HepG2 (cell line): ENCODE results near the gene ZNF669. TPM values are rescaled to one million over a fixed set of nuclear protein-coding genes. Genes with fewer than 3 reads are reported as not detected.

ENCODE experiments used
- CEBPZ ChIP-seq: IDR thresholded peaks from 2 replicates; pipeline ENCODE4 v1.6.1; 2012; ENCODE audit warnings: low read length, improper control_type of control experiment
- DNMT1 ChIP-seq: sonication (generic); formaldehyde crosslinking; IDR thresholded peaks from 2 replicates; pipeline ENCODE4 v1.5.1; 2020; ENCODE audit warnings: mild to moderate bottlenecking, missing genetic modification reagents
- HIVEP1 ChIP-seq: sonication (generic); formaldehyde crosslinking; IDR thresholded peaks from 2 replicates; pipeline ENCODE4 v1.4.0; 2020; ENCODE audit warnings: mild to moderate bottlenecking, missing genetic modification reagents
- HNF1A ChIP-seq, 2 experiments: sonication (generic) in 1 of 2; formaldehyde crosslinking in 1 of 2; IDR thresholded peaks; 2 replicates each; pipeline versions ENCODE4 v1.4.0 to v1.6.1; 2016 to 2020; ENCODE audit warnings: borderline replicate concordance in 1 of 2, low read depth in 1 of 2, mild to moderate bottlenecking in 1 of 2, missing genetic modification reagents in 1 of 2
- HOXA3 ChIP-seq: sonication (generic); formaldehyde crosslinking; IDR thresholded peaks from 2 replicates; pipeline ENCODE4 v1.5.0; 2020; ENCODE audit warnings: missing genetic modification reagents
- IKZF4 ChIP-seq: sonication (generic); formaldehyde crosslinking; IDR thresholded peaks from 2 replicates; pipeline ENCODE4 v1.5.1; 2020; ENCODE audit warnings: borderline replicate concordance, mild to moderate bottlenecking, low read depth, missing genetic modification reagents; ENCODE audit errors: not compliant biosample characterization
- KLF11 ChIP-seq: IDR thresholded peaks from 2 replicates; pipeline ENCODE4 v1.6.1; 2016; ENCODE audit warnings: missing compliant biosample characterization
- PHF20 ChIP-seq: sonication (generic); formaldehyde crosslinking; IDR thresholded peaks from 2 replicates; pipeline ENCODE4 v1.5.0; 2020; ENCODE audit warnings: mild to moderate bottlenecking, missing genetic modification reagents
- POLR2AphosphoS5 ChIP-seq: IDR thresholded peaks from 2 replicates; pipeline ENCODE4 v1.6.1; 2012; ENCODE audit warnings: low read depth, low read length
- RBAK ChIP-seq: sonication (generic); formaldehyde crosslinking; IDR thresholded peaks from 2 replicates; pipeline ENCODE4 v1.5.1; 2020; ENCODE audit warnings: mild to moderate bottlenecking, missing genetic modification reagents
- SOX13 ChIP-seq, 3 experiments: fragments of 450-650 bp in 1 of 3; sonication (generic) in 1 of 3; formaldehyde crosslinking in 1 of 3; IDR thresholded peaks in 2 of 3; conservative IDR thresholded peaks in 1 of 3; 2 replicates each; pipeline versions ENCODE4 v1.5.0 to v1.6.1; 2016 to 2020; ENCODE audit warnings: antibody characterized with exemption in 1 of 3, mild to moderate bottlenecking in 1 of 3, missing compliant biosample characterization in 1 of 3, missing genetic modification reagents in 1 of 3, moderate library complexity in 1 of 3
- TFAP4 ChIP-seq: sonication (generic); IDR thresholded peaks from 2 replicates; pipeline ENCODE4 v1.6.1; 2016; ENCODE audit warnings: low read depth, borderline replicate concordance
- THAP11 ChIP-seq: IDR thresholded peaks from 2 replicates; pipeline ENCODE4 v1.6.1; 2016; ENCODE audit warnings: missing biosample characterization, missing genetic modification reagents
- UBTF ChIP-seq: sonication (generic); formaldehyde crosslinking; IDR thresholded peaks from 2 replicates; pipeline ENCODE4 v1.4.0; 2020; ENCODE audit warnings: mild to moderate bottlenecking, missing genetic modification reagents
- ZNF772 ChIP-seq: sonication (generic); formaldehyde crosslinking; IDR thresholded peaks from 2 replicates; pipeline ENCODE4 v1.5.0; 2020; ENCODE audit warnings: mild to moderate bottlenecking, missing genetic modification reagents
- ZNF777 ChIP-seq: sonication (generic); formaldehyde crosslinking; IDR thresholded peaks from 2 replicates; pipeline ENCODE4 v1.4.0; 2020; ENCODE audit warnings: missing genetic modification reagents
- polyA plus RNA-seq, 8 experiments: library from polyadenylated mRNA; depleted of rRNA in 3 of 8; stranded (reverse) in 7 of 8; unstranded in 1 of 8; fragments of >200 nt; fragmentation: Illumina TruSeq in 4 of 8; extraction: Trizol in 4 of 8; gene quantifications; 2 replicates each; pipeline versions ENCODE4 v1.2.1 to v1.2.3, GENCODE V29; 2011 to 2016; ENCODE audit warnings: low read depth in 4 of 8, missing spikeins in 1 of 8, mixed read lengths in 1 of 8; ENCODE audit not compliant: insufficient read depth in 1 of 8
- total RNA-seq, 5 experiments: library from RNA; depleted of rRNA; stranded (reverse); fragments of >200 nt; fragmentation: Illumina TruSeq; extraction: Trizol; gene quantifications; 2 replicates each; pipeline ENCODE4 v1.2.3, GENCODE V29; 2016; ENCODE audit warnings: low read depth in 1 of 5

ZNF669 gene
- total and polyA plus RNA-seq, 2 of the 13 experiments (the other 11 are each of a cell fraction or from before 2014, with no cell fraction given), result 3.1 to 14.6 TPM

GRCh38 chr1:247111700-247112478, 7.7 kb upstream of the ZNF669 start (continued):
- TF ChIP-seq CEBPZ, result no peak
- 0 out of 2 replicates have a peak, but pooled peaks have one; percentile 36 for TF ChIP-seq RBAK
- peak; percentile 46; the same call in 1 of the 2 replicates for TF ChIP-seq ZNF772 (CRISPR knock-in tag)
- no peak for TF ChIP-seq HNF1A (IDR thresholded peaks at IDR 0.05; ENCODE audit: low read depth)
- peak; percentile 38 for TF ChIP-seq HNF1A (CRISPR knock-in tag; IDR thresholded peaks at IDR 0.05; ENCODE audit: borderline replicate concordance)
- peak; percentile 71 for TF ChIP-seq PHF20 (CRISPR knock-in tag)
- peak; percentile 53 for TF ChIP-seq HOXA3
- TF ChIP-seq HIVEP1 (CRISPR knock-in tag), result peak; percentile 20; the same call in 1 of the 2 replicates
- TF ChIP-seq SOX13 (IDR thresholded peaks at IDR 0.05), result no peak
- TF ChIP-seq SOX13 (CRISPR knock-in tag; conservative IDR thresholded peaks at IDR 0.05 in 1 of 2, IDR thresholded peaks at IDR 0.05 in 1 of 2), result peak in 1 of 2 experiments; percentile 13; a peak in 2 of 4 replicates
- peak; percentile 44; the same call in 1 of the 2 replicates for TF ChIP-seq TFAP4
- peak; percentile 52; the same call in 1 of the 2 replicates for TF ChIP-seq POLR2AphosphoS5
- peak; percentile 61 for TF ChIP-seq ZNF777 (CRISPR knock-in tag)
- TF ChIP-seq IKZF4, result peak; percentile 68
- peak; percentile 98 for TF ChIP-seq UBTF (CRISPR knock-in tag)
- 0 out of 2 replicates have a peak, but pooled peaks have one; percentile 32 for TF ChIP-seq KLF11 (CRISPR knock-in tag)
- no peak for TF ChIP-seq DNMT1
- TF ChIP-seq THAP11 (CRISPR knock-in tag), result peak; percentile 73
